ENCODE data around the gene GFOD1. TPM values are rescaled to one million over a fixed set of nuclear protein-coding genes. Genes with fewer than 3 reads are reported as not detected.

Gene GFOD1
- polyA plus RNA-seq, 1 of the 3 experiments (the other 2 are of a cell fraction), result 1.6 TPM

GRCh38 chr6:13531956-13532355 is 44.6 kb upstream of the GFOD1 start:
- WGBS (ENCODE audit: low lambda C conversion rate), result 67% methylated on average over 4 of the region's 4 CpGs

GRCh38 chr6:13528777-13529343 is 41.5 kb upstream of the GFOD1 start:
- no peak for DNase-seq
- Histone ChIP-seq H3K27me3 (ENCODE audit: insufficient read depth) (no peaks in the 10 kb centered on the region), H3K9me3 (no peaks in the 10 kb centered on the region), H2AFZ (ENCODE audit: low read depth) (no peak overlapping the region), H3K9ac (no peak overlapping the region), H3K9me2 (no peaks in the 10 kb centered on the region), H3K4me3 (ENCODE audit: low read depth in 2 of 2, low read length in 1 of 2) (no peak overlapping the region), H3F3A (replicated peaks; ENCODE audit: insufficient read depth) (no peaks in the 10 kb centered on the region), H3K4me1 (ENCODE audit: control insufficient read depth in 1 of 2, insufficient read depth in 2 of 2, low read depth in 1 of 2, low read length in 1 of 2) (peaks cover 0 to 10% of the 10 kb centered on the region in 2 experiments; a peak in 2 of 4 replicates), H3K36me3 (replicated peaks in 1 of 2; ENCODE audit: control insufficient read depth in 1 of 2, insufficient read depth in 2 of 2, low read length in 1 of 2) (no peaks in the 10 kb centered on the region), H3K79me2 (ENCODE audit: insufficient read depth) (no peaks in the 10 kb centered on the region), H4K20me1 (ENCODE audit: insufficient read depth) (no peaks in the 10 kb centered on the region), H3K4me2 (no peak overlapping the region), H3K27ac (ENCODE audit: low read depth in 2 of 2, low read length in 1 of 2) (no peak overlapping the region)
- 81% methylated on average over 7 of the region's 8 CpGs for WGBS (ENCODE audit: low lambda C conversion rate)
- TF ChIP-seq IRF3 (IDR thresholded peaks at IDR 0.05; ENCODE audit: low read depth, low read length) (no peak), MXI1 (IDR thresholded peaks at IDR 0.05; ENCODE audit: low read depth, low read length) (no peak), RCOR1 (IDR thresholded peaks at IDR 0.05; ENCODE audit: low read length) (no peak), RXRA (IDR thresholded peaks at IDR 0.05; ENCODE audit: borderline replicate concordance, low read depth) (no peak), TAF1 (IDR thresholded peaks at IDR 0.05; ENCODE audit: borderline replicate concordance, low read depth, low read length) (no peak), RFX5 (IDR thresholded peaks at IDR 0.05; ENCODE audit: low read length) (no peak), NFIC (IDR thresholded peaks at IDR 0.05; ENCODE audit: borderline replicate concordance) (no peak), NRF1 (IDR thresholded peaks at IDR 0.05; ENCODE audit: low read depth, low read length) (no peak)
- POLR2A ChIA-PET, result no interaction called here
- CTCF ChIA-PET, result interaction anchor here (1.0 to 1.4 kb wide), 4 partner anchors 9 to 193 kb away, joined by 3 to 4 read pairs (median 4); no protein-coding TSS in a partner anchor

More at GRCh38 chr6:13531956-13532355, 44.6 kb upstream of the GFOD1 start:
- no peaks in the 10 kb centered on the region for H3F3A ChIP-seq (replicated peaks; ENCODE audit: insufficient read depth)
- no peaks in the 10 kb centered on the region for H3K79me2 ChIP-seq (ENCODE audit: insufficient read depth)
- no peak overlapping the region for H3K9ac ChIP-seq
- H4K20me1 ChIP-seq (ENCODE audit: insufficient read depth), result no peaks in the 10 kb centered on the region
- no peak overlapping the region for H3K4me2 ChIP-seq
- H3K4me3 ChIP-seq (ENCODE audit: low read depth in 2 of 2, low read length in 1 of 2), result no peak overlapping the region
- H3K27me3 ChIP-seq (ENCODE audit: insufficient read depth), result no peaks in the 10 kb centered on the region
- ChIA-PET POLR2A (no interaction called here), CTCF (interaction anchor here (0.9 to 1.6 kb wide), 4 partner anchors 12 to 197 kb away, joined by 3 to 4 read pairs (median 3); no protein-coding TSS in a partner anchor)
- TF ChIP-seq TAF1 (IDR thresholded peaks at IDR 0.05; ENCODE audit: borderline replicate concordance, low read depth, low read length), result no peak
- H2AFZ ChIP-seq (ENCODE audit: low read depth), result no peak overlapping the region
- peaks cover 0 to 3% of the 10 kb centered on the region in 2 experiments; a peak in 1 of 4 replicates for H3K4me1 ChIP-seq (ENCODE audit: control insufficient read depth in 1 of 2, insufficient read depth in 2 of 2, low read depth in 1 of 2, low read length in 1 of 2)
- no peak overlapping the region for H3K27ac ChIP-seq (ENCODE audit: low read depth in 2 of 2, low read length in 1 of 2)
- H3K9me3 ChIP-seq, result no peaks in the 10 kb centered on the region
- DNase-seq, result no peak
- no peaks in the 10 kb centered on the region for H3K9me2 ChIP-seq
- H3K36me3 ChIP-seq (replicated peaks in 1 of 2; ENCODE audit: control insufficient read depth in 1 of 2, insufficient read depth in 2 of 2, low read length in 1 of 2), result no peaks in the 10 kb centered on the region

- H3K79me2 ChIP-seq (ENCODE audit: insufficient read depth), result no peaks in the 10 kb centered on the region
- H3F3A ChIP-seq (replicated peaks; ENCODE audit: insufficient read depth), result no peaks in the 10 kb centered on the region
- no peak overlapping the region for H2AFZ ChIP-seq (ENCODE audit: low read depth)
- H3K9me3 ChIP-seq, result no peaks in the 10 kb centered on the region
- no peak overlapping the region for H3K4me2 ChIP-seq
- no peak overlapping the region for H3K9ac ChIP-seq
- H3K4me3 ChIP-seq (ENCODE audit: low read depth in 2 of 2, low read length in 1 of 2), result no peak overlapping the region
- 63% methylated on average over 3 of the region's 3 CpGs for WGBS (ENCODE audit: low lambda C conversion rate)
- no peaks in the 10 kb centered on the region for H3K36me3 ChIP-seq (replicated peaks in 1 of 2; ENCODE audit: control insufficient read depth in 1 of 2, insufficient read depth in 2 of 2, low read length in 1 of 2)
- ChIA-PET POLR2A (no interaction called here), CTCF (interaction anchor here (1.0 to 1.4 kb wide), 3 partner anchors 10 to 193 kb away, joined by 3 to 4 read pairs (median 4); no protein-coding TSS in a partner anchor)
- DNase-seq, result no peak
- no peaks in the 10 kb centered on the region for H4K20me1 ChIP-seq (ENCODE audit: insufficient read depth)
- H3K27me3 ChIP-seq (ENCODE audit: insufficient read depth), result no peaks in the 10 kb centered on the region
- no peaks in the 10 kb centered on the region for H3K9me2 ChIP-seq
- peaks cover 0 to 13% of the 10 kb centered on the region in 2 experiments; a peak in 2 of 4 replicates for H3K4me1 ChIP-seq (ENCODE audit: control insufficient read depth in 1 of 2, insufficient read depth in 2 of 2, low read depth in 1 of 2, low read length in 1 of 2)
- H3K27ac ChIP-seq (ENCODE audit: low read depth in 2 of 2, low read length in 1 of 2), result no peak overlapping the region
- TF ChIP-seq GABPA (IDR thresholded peaks at IDR 0.05; ENCODE audit: low read depth), result no peak
- TF ChIP-seq POLR2AphosphoS5 (IDR thresholded peaks at IDR 0.05; ENCODE audit: low read depth, low read length), result no peak
- TF ChIP-seq RAD21 (IDR thresholded peaks at IDR 0.05; ENCODE audit: low read length), result peak; percentile 30
- TF ChIP-seq SIN3A (IDR thresholded peaks at IDR 0.05; ENCODE audit: borderline replicate concordance, low read depth, low read length), result no peak
- no peak for TF ChIP-seq REST (IDR thresholded peaks at IDR 0.05; ENCODE audit: low read depth, low read length)
- no peak for TF ChIP-seq TAF1 (IDR thresholded peaks at IDR 0.05; ENCODE audit: borderline replicate concordance, low read depth, low read length)
- TF ChIP-seq USF2 (IDR thresholded peaks at IDR 0.05; ENCODE audit: borderline replicate concordance, low read depth, low read length), result no peak
- TF ChIP-seq JUND (IDR thresholded peaks at IDR 0.05), result no peak
- no peak for TF ChIP-seq CHD2 (IDR thresholded peaks at IDR 0.05; ENCODE audit: low read length, partially characterized antibody)
- no peak for TF ChIP-seq NRF1 (IDR thresholded peaks at IDR 0.05; ENCODE audit: low read depth, low read length)
These were observed 40.8 kb upstream of the GFOD1 start for GRCh38 chr6:13528232-13528631.
